HG03045 (cell line): ENCODE data around the gene RTN4.

Experiments
- ATAC-seq: cut with Tn5 transposase; IDR thresholded peaks from one replicate; pipeline ENCODE4 v1.9.1; 2021; ENCODE audit warnings: mild to moderate bottlenecking, moderate library complexity; ENCODE audit not compliant: unreplicated experiment

RTN4 gene

GRCh38 chr2:55043841-55044240, 6.4 kb downstream of the RTN4 start:
- no peak for ATAC-seq

GRCh38 chr2:55038428-55038827, 11.8 kb downstream of the RTN4 start:
- ATAC-seq = no peak

GRCh38 chr2:55035716-55036115, 14.5 kb downstream of the RTN4 start:
- no peak for ATAC-seq

- ATAC-seq = no peak
These were observed 16.3 kb downstream of the RTN4 start for GRCh38 chr2:55033921-55034320.

- ATAC-seq = peak; percentile 92
These were observed 17.0 kb downstream of the RTN4 start for GRCh38 chr2:55033076-55033742.

GRCh38 chr2:55031505-55031904, 18.7 kb downstream of the RTN4 start:
- no peak for ATAC-seq

- ATAC-seq = no peak
These were observed 19.5 kb downstream of the RTN4 start for GRCh38 chr2:55030766-55031165.

GRCh38 chr2:55029098-55029497, 21.2 kb downstream of the RTN4 start:
- no peak for ATAC-seq

- ATAC-seq = no peak
These were observed 23.0 kb downstream of the RTN4 start for GRCh38 chr2:55027226-55027625.

GRCh38 chr2:55026202-55026601, 24.0 kb downstream of the RTN4 start:
- no peak for ATAC-seq

GRCh38 chr2:55025627-55026026, 24.6 kb downstream of the RTN4 start:
- ATAC-seq = no peak

- no peak for ATAC-seq
These were observed 25.2 kb downstream of the RTN4 start for GRCh38 chr2:55025082-55025481.

GRCh38 chr2:55022476-55022875, 27.8 kb downstream of the RTN4 start:
- ATAC-seq = no peak

GRCh38 chr2:55019526-55020258, 30.6 kb downstream of the RTN4 start:
- ATAC-seq = no peak

GRCh38 chr2:55018619-55019018, 31.6 kb downstream of the RTN4 start:
- no peak for ATAC-seq

- no peak for ATAC-seq
These were observed 32.4 kb downstream of the RTN4 start for GRCh38 chr2:55017880-55018279.

GRCh38 chr2:55017428-55017827, 32.8 kb downstream of the RTN4 start:
- no peak for ATAC-seq

- no peak for ATAC-seq
These were observed 35.0 kb downstream of the RTN4 start for GRCh38 chr2:55014962-55015939.

GRCh38 chr2:55013936-55014335, 36.3 kb downstream of the RTN4 start:
- no peak for ATAC-seq

GRCh38 chr2:55012672-55013484, 37.4 kb downstream of the RTN4 start:
- ATAC-seq = no peak
